Hematopoietic multipotent progenitor cell treated with erythropoietin and hydrocortisone succinate and interleukin-3 and kit ligand, for 15 days (in vitro differentiated cells): Measurements from ENCODE around the gene OR56B4.
"Not testable (repeated sequence)": the region's sequence is repeated elsewhere in the genome, so short reads cannot be mapped to it uniquely, and the experiment has no call there.

Experiments used
- DNase-seq: peaks from one replicate; pipeline ENCODE4 v3.0.0-alpha.2; 2015; ENCODE audit warnings: low spot score

Gene OR56B4

GRCh38 chr11:6107384-6107783 is at the start of gene OR56B4:
Gene OR56B4, plus strand, starts transcription at chr11:6107684. Its CDS starts 95 bp downstream, at chr11:6107779.
- DNase-seq, result not testable (repeated sequence)

GRCh38 chr11:6061475-6061874 is 46.0 kb upstream of the OR56B4 start:
- no peak for DNase-seq

GRCh38 chr11:6062691-6063358 is 44.7 kb upstream of the OR56B4 start:
- DNase-seq, result no peak

- DNase-seq, result no peak
Observed at GRCh38 chr11:6067502-6067901, 40.0 kb upstream of the OR56B4 start.

GRCh38 chr11:6076443-6076842 is 31.0 kb upstream of the OR56B4 start:
- DNase-seq, result not testable (repeated sequence)

GRCh38 chr11:6077723-6078122 is 29.8 kb upstream of the OR56B4 start:
- DNase-seq, result no peak

GRCh38 chr11:6079463-6079862 is 28.0 kb upstream of the OR56B4 start:
- no peak for DNase-seq

- no peak for DNase-seq
Observed at GRCh38 chr11:6083129-6083528, 24.4 kb upstream of the OR56B4 start.

GRCh38 chr11:6084587-6084986 is 22.9 kb upstream of the OR56B4 start:
- DNase-seq, result no peak

GRCh38 chr11:6094186-6094585 is 13.3 kb upstream of the OR56B4 start:
- DNase-seq, result no peak

- no peak for DNase-seq
Observed at GRCh38 chr11:6095798-6096197, 11.7 kb upstream of the OR56B4 start.

- DNase-seq, result no peak
Observed at GRCh38 chr11:6096417-6096816, 11.1 kb upstream of the OR56B4 start.

GRCh38 chr11:6099577-6099976 is 7.9 kb upstream of the OR56B4 start:
- no peak for DNase-seq

GRCh38 chr11:6110011-6110410 is 2.5 kb downstream of the OR56B4 start:
- DNase-seq, result no peak

- no peak for DNase-seq
Observed at GRCh38 chr11:6111673-6112072, 4.2 kb downstream of the OR56B4 start.

- DNase-seq, result no peak
Observed at GRCh38 chr11:6116638-6117037, 9.2 kb downstream of the OR56B4 start.

GRCh38 chr11:6124245-6124644 is 16.8 kb downstream of the OR56B4 start:
- DNase-seq, result no peak

- DNase-seq, result no peak
Observed at GRCh38 chr11:6127881-6128280, 20.4 kb downstream of the OR56B4 start.

- DNase-seq, result no peak
Observed at GRCh38 chr11:6129011-6129410, 21.5 kb downstream of the OR56B4 start.

- DNase-seq, result no peak
Observed at GRCh38 chr11:6129635-6130034, 22.2 kb downstream of the OR56B4 start.

- DNase-seq, result no peak
Observed at GRCh38 chr11:6132431-6132830, 24.9 kb downstream of the OR56B4 start.

GRCh38 chr11:6135936-6136335 is 28.5 kb downstream of the OR56B4 start:
- DNase-seq, result not testable (repeated sequence)

GRCh38 chr11:6142936-6143335 is 35.5 kb downstream of the OR56B4 start:
- no peak for DNase-seq

GRCh38 chr11:6143737-6144136 is 36.3 kb downstream of the OR56B4 start:
- not testable (repeated sequence) for DNase-seq
